K562 (cell line): ENCODE data around the gene CREB3L2. TPM values are rescaled to one million over a fixed set of nuclear protein-coding genes. Genes with fewer than 3 reads are reported as not detected.

Experiments used
- ATAC-seq: fragments of 200-7000 bp; cut with Tn5 transposase; 3 replicates; pipeline ENCODE4 v1.9.1; 2020; ENCODE audit warnings: moderate library complexity
- BruUV-seq: library from RNA; stranded (reverse); fragments of 400-500 nt; replicated peaks from 2 replicates; lab custom pipeline; 2021; lab: Mats Ljungman, UMichigan
- CTCF ChIA-PET: fragments of 300-600 bp; formaldehyde crosslinking; extraction: SDS; loops from one replicate; lab custom pipeline; 2021; ENCODE audit warnings: low intra/inter-chr PET ratio; lab: Yijun Ruan, JAX
- POLR2A ChIA-PET: fragments of 300-600, 350-650 bp; sonication (Branson Sonifier 250); formaldehyde crosslinking; extraction: SDS; loops from one replicate; lab custom pipeline; 2021; ENCODE audit warnings: antibody characterized with exemption, inconsistent platforms; lab: Yijun Ruan, JAX
- DNase-seq, 4 experiments: peaks; one replicate each; pipeline versions ENCODE4 v3.0.0 to v3.0.0-alpha.2; 2011 to 2018; ENCODE audit warnings: low spot score in 3 of 4, mixed read lengths in 3 of 4; ENCODE audit errors: extremely low read depth in 1 of 4
- FAIRE-seq: peaks from 2 replicates; lab custom pipeline; 2011; peaks lifted over from hg19 to GRCh38; lab: Jason Lieb, UNC
- H2AFZ ChIP-seq: 2 replicates; pipeline ENCODE4 v1.6.0; 2011; ENCODE audit warnings: low read depth, low read length, control low read depth, inconsistent platforms
- H3K27ac ChIP-seq: fragments of 200-600 bp; 3 replicates; pipeline ENCODE4 v1.8.0; 2011; ENCODE audit warnings: low read depth, mild to moderate bottlenecking, control low read depth, inconsistent platforms, low read length, moderate library complexity, mixed read lengths; ENCODE audit errors: extremely low read depth
- H3K27me3 ChIP-seq, 2 experiments: fragments of 300-600 bp in 1 of 2; 2 replicates in 1 of 2; 3 replicates in 1 of 2; pipeline versions ENCODE4 v1.6.0 to v1.8.0; 2011; ENCODE audit warnings: inconsistent platforms in 2 of 2, low read length in 2 of 2, mild to moderate bottlenecking in 1 of 2, mixed read lengths in 1 of 2, moderate library complexity in 1 of 2; ENCODE audit not compliant: control insufficient read depth in 2 of 2, insufficient read depth in 2 of 2
- H3K36me3 ChIP-seq: fragments of 300-600 bp; 3 replicates; pipeline ENCODE4 v1.8.0; 2011; ENCODE audit warnings: mild to moderate bottlenecking, low read length, inconsistent platforms; ENCODE audit not compliant: control insufficient read depth, insufficient read depth
- H3K4me1 ChIP-seq, 2 experiments: fragments of 200-600 bp in 1 of 2; replicated peaks in 1 of 2; 2 replicates in 1 of 2; 3 replicates in 1 of 2; pipeline versions ENCODE4 v1.5.1 to v1.8.0; 2011; ENCODE audit warnings: inconsistent platforms in 2 of 2, low read length in 2 of 2, mild to moderate bottlenecking in 1 of 2, mixed read lengths in 1 of 2, moderate library complexity in 1 of 2; ENCODE audit not compliant: control insufficient read depth in 2 of 2, insufficient read depth in 2 of 2
- H3K4me2 ChIP-seq: 2 replicates; pipeline ENCODE4 v1.6.1; 2011; ENCODE audit warnings: low read length, control low read depth, inconsistent platforms, mixed read lengths; ENCODE audit not compliant: insufficient read depth
- H3K4me3 ChIP-seq: fragments of 200-600 bp; sonication (generic), shearing (Covaris generic); 2 replicates; pipeline ENCODE4 v1.5.1; 2016; ENCODE audit warnings: control low read depth, inconsistent platforms
- H3K79me2 ChIP-seq: fragments of 200-600 bp; 3 replicates; pipeline ENCODE4 v1.8.0; 2011; ENCODE audit warnings: low read length, inconsistent platforms; ENCODE audit not compliant: control insufficient read depth, insufficient read depth
- H3K9ac ChIP-seq, 2 experiments: 2 replicates each; pipeline versions ENCODE4 v1.6.0 to v1.6.1; 2011; ENCODE audit warnings: low read depth in 2 of 2, low read length in 2 of 2, control low read depth in 1 of 2, inconsistent platforms in 1 of 2, mild to moderate bottlenecking in 1 of 2, mixed read lengths in 1 of 2; ENCODE audit not compliant: insufficient read depth in 1 of 2
- H3K9me1 ChIP-seq: one replicate; pipeline ENCODE4 v1.6.0; 2011; ENCODE audit warnings: inconsistent platforms, mild to moderate bottlenecking, low read length, moderate library complexity; ENCODE audit not compliant: control insufficient read depth, insufficient read depth
- H3K9me3 ChIP-seq: replicated peaks from 2 replicates; pipeline ENCODE4 v1.5.1; 2011; ENCODE audit warnings: low read depth, low read length, inconsistent platforms; ENCODE audit not compliant: control insufficient read depth, insufficient read depth
- H4K20me1 ChIP-seq: replicated peaks from 2 replicates; pipeline ENCODE4 v1.6.1; 2011; ENCODE audit warnings: low read length, inconsistent platforms, mixed read lengths; ENCODE audit not compliant: control insufficient read depth, insufficient read depth
- BRCA1 ChIP-seq, 2 experiments: fragments of 450-650 bp in 1 of 2; sonication (generic) in 1 of 2; formaldehyde crosslinking in 1 of 2; IDR thresholded peaks; 2 replicates each; pipeline versions ENCODE4 v1.5.0 to v1.6.1; 2017 to 2020; ENCODE audit warnings: mild to moderate bottlenecking in 1 of 2, missing genetic modification reagents in 1 of 2
- E2F3 ChIP-seq: fragments of 250-450 bp; sonication (Bioruptor Pico); IDR thresholded peaks from 2 replicates; pipeline ENCODE4 v1.4.0; 2020; ENCODE audit warnings: mild to moderate bottlenecking
- HDAC6 ChIP-seq: IDR thresholded peaks from 2 replicates; pipeline ENCODE4 v1.6.1; 2012; ENCODE audit warnings: low read depth, mild to moderate bottlenecking, control low read depth, inconsistent platforms, low read length, moderate library complexity
- HLTF ChIP-seq: fragments of 450-650 bp; IDR thresholded peaks from 2 replicates; pipeline ENCODE4 v1.6.1; 2016
- HMG20B ChIP-seq: fragments of 250-450 bp; sonication (Bioruptor Pico); IDR thresholded peaks from 2 replicates; pipeline ENCODE4 v1.5.0; 2021; ENCODE audit warnings: mild to moderate bottlenecking
- MCM7 ChIP-seq, 2 experiments: fragments of 450-650 bp; IDR thresholded peaks; 2 replicates each; pipeline ENCODE4 v1.6.1; 2016 to 2018
- ZNF41 ChIP-seq: fragments of 250-450 bp; sonication (Bioruptor Pico); conservative IDR thresholded peaks from 2 replicates; pipeline ENCODE4 v1.4.0; 2020; ENCODE audit warnings: mild to moderate bottlenecking
- WGBS: fragments of 100-300 bp; shearing (Covaris generic); methylation state at CpG from one replicate; pipeline ENCODE4 v1.1.6; 2016; ENCODE audit warnings: low coverage, mixed read lengths; ENCODE audit not compliant: insufficient coverage; ENCODE audit errors: missing lambda C conversion rate; 5-methylcytosine and 5-hydroxymethylcytosine counted together
- in situ Hi-C: fragments of 300-500 bp; cut with MboI; formaldehyde crosslinking; loops from 4 replicates; pipeline ENCODE4 v1.15.0; 2018; ENCODE audit warnings: inconsistent platforms, mixed read lengths
- intact Hi-C: fragments of 100-400 bp; cut with micrococcal nuclease; formaldehyde crosslinking; loops from 2 replicates; pipeline ENCODE4 v1.14.2; 2022
- polyA plus RNA-seq, 8 experiments: library from polyadenylated mRNA; depleted of rRNA in 4 of 8; stranded (reverse) in 5 of 8; unstranded in 3 of 8; fragments of >200 nt; fragmentation: Nextera tagmentation in 2 of 8; fragmentation: Illumina TruSeq in 1 of 8; extraction: Ambion mirVana in 2 of 8; extraction: Trizol in 1 of 8; gene quantifications; 2 replicates each; pipeline versions ENCODE4 v1.2.1 to v1.2.3, GENCODE V29; 2011 to 2014; ENCODE audit warnings: inconsistent platforms in 1 of 8, missing spikeins in 1 of 8
- total RNA-seq, 7 experiments: library from RNA; depleted of rRNA in 6 of 7; stranded (reverse); fragments of >200 nt in 6 of 7; fragmentation: Illumina TruSeq in 2 of 7; extraction: Trizol in 2 of 7; gene quantifications; 2 replicates each; pipeline versions ENCODE4 v1.2.1 to v1.2.3, GENCODE V29; 2011 to 2021; ENCODE audit warnings: low replicate concordance in 1 of 7
- TF ChIP-seq, protein P1 (sequence below): sonication (generic); formaldehyde crosslinking; IDR thresholded peaks from 2 replicates; pipeline ENCODE4 v1.8.0; 2022; ENCODE audit warnings: missing genetic modification reagents, mild to moderate bottlenecking, moderate library complexity, borderline replicate concordance

The CREB3L2 gene
- total and polyA plus RNA-seq, 9 of the 15 experiments (the other 6 are each of a cell fraction or from before 2014, with no cell fraction given), result 7.1 to 45.6 (median 15.8) TPM

DNA sequence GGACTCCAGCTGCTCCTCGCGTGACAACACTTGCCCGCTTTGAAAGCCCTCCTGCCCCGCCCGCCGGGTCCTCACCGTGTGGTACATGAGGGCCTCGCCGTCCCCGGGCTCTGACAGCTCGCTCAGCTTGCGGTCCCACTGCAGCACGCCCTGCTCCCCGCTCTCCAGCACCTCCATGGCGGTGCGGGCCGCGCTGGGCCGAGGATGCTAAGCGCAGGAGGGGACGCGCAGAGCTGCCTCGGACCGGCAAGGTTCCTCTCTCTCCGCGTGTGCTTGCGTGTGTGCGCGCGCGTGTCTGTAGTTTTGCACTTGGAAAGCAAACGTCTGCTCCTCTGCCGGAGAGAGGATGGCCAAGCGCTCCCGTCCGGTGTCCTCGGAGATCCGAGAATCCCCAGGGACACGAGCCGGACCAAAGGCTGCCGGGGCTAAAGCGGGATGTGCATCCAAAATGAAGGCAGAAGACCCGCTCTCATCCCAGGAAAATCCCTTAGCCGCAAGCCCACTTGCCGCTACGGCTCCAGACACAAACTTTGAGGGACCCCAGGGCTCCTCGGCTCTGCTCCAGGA, at the start of gene CREB3L2 (continued):
- no peak for TF ChIP-seq MCM7 (IDR thresholded peaks at IDR 0.05)
- TF ChIP-seq E2F3 (CRISPR knock-in tag), result 0 out of 2 replicates have a peak, but pooled peaks have one; percentile 65
- TF ChIP-seq BRCA1 (IDR thresholded peaks at IDR 0.05), result no peak
- TF ChIP-seq BRCA1 (CRISPR knock-in tag; IDR thresholded peaks at IDR 0.05), result no peak; the same call in 1 of the 2 replicates

DNA sequence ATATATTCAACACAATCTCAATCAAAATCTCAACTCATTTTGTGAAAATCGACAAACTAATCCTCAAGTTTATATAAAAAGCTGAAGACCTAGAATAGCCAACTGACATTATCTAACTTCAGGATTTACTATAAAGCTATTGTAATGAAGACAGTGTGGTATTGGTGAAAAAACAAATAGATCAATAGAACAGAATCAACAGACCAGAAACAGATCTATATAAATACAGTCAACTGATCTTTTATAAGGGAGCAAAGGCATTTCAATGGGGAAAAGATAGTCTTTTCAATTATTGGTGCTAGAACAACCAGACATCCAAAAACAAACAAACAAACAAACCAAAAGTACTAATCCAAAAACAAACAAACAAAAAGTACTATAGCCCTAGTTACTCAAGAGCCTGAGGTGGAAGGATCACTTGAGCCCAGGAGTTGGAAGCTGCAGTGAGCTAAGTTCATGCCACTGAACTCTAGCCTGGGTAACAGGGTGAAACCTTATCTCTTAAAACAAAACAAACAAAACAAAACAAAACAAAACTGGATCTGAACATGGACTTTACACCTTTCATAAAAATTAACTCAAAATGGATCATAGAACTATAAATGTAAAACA, 47.7 kb upstream of the CREB3L2 start:
- Histone ChIP-seq H3K36me3 (no peaks in the 10 kb centered on the region), H3K4me1 (no peaks in the 10 kb centered on the region), H3K4me2 (no peak overlapping the region), H3K9me3 (no peaks in the 10 kb centered on the region), H3K4me3 (no peak overlapping the region), H3K27me3 (peaks cover 0 to 5% of the 10 kb centered on the region in 2 experiments; a peak in 2 of 5 replicates), H3K9ac (no peak overlapping the region), H3K9me1 (no peaks in the 10 kb centered on the region), H3K27ac (no peak overlapping the region), H3K79me2 (no peaks in the 10 kb centered on the region), H2AFZ (no peak overlapping the region), H4K20me1 (no peaks in the 10 kb centered on the region)
- intact Hi-C loops (no loop called here), in situ Hi-C loops (no loop called here)
- BruUV-seq, result no TSS peak
- DNase-seq, result no peak
- POLR2A ChIA-PET, result interaction anchor here (0.8 kb wide), 1 partner anchor 19 kb away, joined by 3 read pairs; no protein-coding TSS in a partner anchor
- WGBS, result 3% methylated on average over 1 of the region's 1 CpG
- peak; percentile 32 for FAIRE-seq
- TF ChIP-seq HDAC6 (no peak), ZNF41 (CRISPR knock-in tag) (no peak), HMG20B (CRISPR knock-in tag) (no peak), HLTF (no peak)
- TF ChIP-seq, protein P1, sequence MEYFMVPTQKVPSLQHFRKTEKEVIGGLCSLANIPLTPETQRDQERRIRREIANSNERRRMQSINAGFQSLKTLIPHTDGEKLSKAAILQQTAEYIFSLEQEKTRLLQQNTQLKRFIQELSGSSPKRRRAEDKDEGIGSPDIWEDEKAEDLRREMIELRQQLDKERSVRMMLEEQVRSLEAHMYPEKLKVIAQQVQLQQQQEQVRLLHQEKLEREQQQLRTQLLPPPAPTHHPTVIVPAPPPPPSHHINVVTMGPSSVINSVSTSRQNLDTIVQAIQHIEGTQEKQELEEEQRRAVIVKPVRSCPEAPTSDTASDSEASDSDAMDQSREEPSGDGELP (CRISPR knock-in tag), result no peak
- ATAC-seq, result no peak
- CTCF ChIA-PET, result no interaction called here
